EH (cell line): ENCODE data around the gene LSM14A.
"Not testable (repeated sequence)": the region's sequence is repeated elsewhere in the genome, so short reads cannot be mapped to it uniquely, and the experiment has no call there.

ENCODE experiments used
- DNase-seq: peaks from one replicate; pipeline ENCODE4 v3.0.0-alpha.2; 2015; ENCODE audit warnings: low read depth

Gene LSM14A

GRCh38 chr19:34191355-34191962 lies 19.2 kb downstream of the LSM14A start:
- no peak for DNase-seq

GRCh38 chr19:34193439-34193838 lies 21.1 kb downstream of the LSM14A start:
- no peak for DNase-seq

GRCh38 chr19:34193876-34194275 lies 21.6 kb downstream of the LSM14A start:
- DNase-seq = no peak

GRCh38 chr19:34201133-34201532 lies 28.8 kb downstream of the LSM14A start:
- no peak for DNase-seq

- DNase-seq = not testable (repeated sequence)
Observed at GRCh38 chr19:34205324-34205723, 33.0 kb downstream of the LSM14A start.

- DNase-seq = no peak
Observed at GRCh38 chr19:34208291-34208884, 36.1 kb downstream of the LSM14A start.

- no peak for DNase-seq
Observed at GRCh38 chr19:34209726-34210125, 37.4 kb downstream of the LSM14A start.

GRCh38 chr19:34213283-34213682 lies 41.0 kb downstream of the LSM14A start:
- DNase-seq = no peak

GRCh38 chr19:34214040-34214439 lies 41.7 kb downstream of the LSM14A start:
- no peak for DNase-seq

- no peak for DNase-seq
Observed at GRCh38 chr19:34215006-34215665, 42.8 kb downstream of the LSM14A start.

- no peak for DNase-seq
Observed at GRCh38 chr19:34215666-34216038, 43.3 kb downstream of the LSM14A start.

GRCh38 chr19:34216745-34217219 lies 44.5 kb downstream of the LSM14A start:
- not testable (repeated sequence) for DNase-seq

GRCh38 chr19:34217952-34218817 lies 45.9 kb downstream of the LSM14A start:
- peak; percentile 96 for DNase-seq

GRCh38 chr19:34218818-34219164 lies 46.5 kb downstream of the LSM14A start:
- no peak for DNase-seq

GRCh38 chr19:34220472-34221063 lies 48.3 kb downstream of the LSM14A start:
- DNase-seq = peak; percentile 70

- no peak for DNase-seq
Observed at GRCh38 chr19:34222386-34222785, 50.1 kb downstream of the LSM14A start.

- peak; percentile 78 for DNase-seq
Observed at GRCh38 chr19:34224996-34225658, 52.8 kb downstream of the LSM14A start.

- DNase-seq = no peak
Observed at GRCh38 chr19:34225659-34226015, 53.3 kb downstream of the LSM14A start.

GRCh38 chr19:34226036-34226435 lies 53.7 kb downstream of the LSM14A start:
- DNase-seq = no peak

- peak; percentile 39 for DNase-seq
Observed at GRCh38 chr19:34228347-34228746, 56.0 kb downstream of the LSM14A start.

- no peak for DNase-seq
Observed at GRCh38 chr19:34228762-34229161, 56.5 kb downstream of the LSM14A start.

GRCh38 chr19:34229721-34230120 lies 57.4 kb downstream of the LSM14A start:
- DNase-seq = no peak
